HG02763 (cell line): ENCODE results near the gene FOXP1.
"Not testable (repeated sequence)": the region's sequence is repeated elsewhere in the genome, so short reads cannot be mapped to it uniquely, and the experiment has no call there.

Source experiments
- ATAC-seq: cut with Tn5 transposase; IDR thresholded peaks from one replicate; pipeline ENCODE4 v1.9.1; 2021; ENCODE audit warnings: mild to moderate bottlenecking, moderate library complexity; ENCODE audit not compliant: unreplicated experiment

FOXP1 gene

DNA sequence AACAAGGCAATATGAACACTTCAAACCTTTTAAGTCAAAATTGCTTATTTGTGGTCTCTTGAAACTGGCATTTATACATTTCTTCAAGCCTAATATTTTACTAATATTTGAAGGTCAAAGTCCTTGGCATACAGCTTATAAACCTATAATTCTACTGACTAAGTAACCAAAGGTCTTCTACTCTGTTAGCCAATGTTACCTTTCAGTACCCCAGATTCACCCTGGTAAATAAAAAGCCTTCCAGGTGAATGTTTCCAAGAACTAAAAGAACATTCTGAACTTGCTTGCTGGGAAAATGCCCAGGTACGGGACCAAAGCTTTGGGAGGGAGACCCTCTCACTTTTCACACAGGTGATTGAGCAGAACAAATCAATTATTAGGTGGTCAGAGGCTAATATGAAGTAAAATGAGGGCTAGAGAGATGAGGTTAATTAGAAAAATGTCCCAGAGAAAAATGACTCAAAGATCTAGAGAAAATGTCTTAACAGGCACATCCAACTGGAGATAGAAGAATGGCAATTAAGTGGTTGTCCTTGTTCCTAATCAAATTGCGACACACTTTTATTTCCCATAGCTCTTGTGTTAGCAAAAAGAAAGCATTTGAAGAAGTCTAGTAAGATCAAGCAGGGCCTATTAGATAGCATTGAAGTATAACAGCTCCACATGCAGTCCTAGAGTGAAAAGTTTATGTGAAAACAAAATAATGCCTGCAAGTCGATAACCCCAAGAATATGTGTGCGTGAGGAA is 232.0 kb downstream of the FOXP1 start:
- ATAC-seq, result no peak

DNA sequence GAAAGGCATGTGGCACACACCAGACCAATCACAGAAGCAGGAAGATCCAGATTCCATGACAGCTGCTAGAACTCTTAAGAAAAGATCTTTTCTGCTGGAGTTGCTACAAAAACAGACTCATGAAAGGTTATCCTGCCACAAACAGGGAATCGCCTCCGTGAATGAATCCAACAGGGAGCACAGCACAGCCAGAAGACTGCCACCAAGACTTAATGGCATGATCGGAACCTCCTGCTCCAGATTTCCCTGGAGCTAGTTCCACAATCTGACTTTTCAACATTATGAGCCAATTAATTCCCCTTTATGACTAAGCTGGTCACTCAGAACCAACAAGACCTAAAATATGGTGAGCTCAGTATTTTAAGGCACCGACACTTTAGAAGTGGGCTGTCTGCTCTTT is 232.5 kb downstream of the FOXP1 start:
- ATAC-seq, result no peak

DNA sequence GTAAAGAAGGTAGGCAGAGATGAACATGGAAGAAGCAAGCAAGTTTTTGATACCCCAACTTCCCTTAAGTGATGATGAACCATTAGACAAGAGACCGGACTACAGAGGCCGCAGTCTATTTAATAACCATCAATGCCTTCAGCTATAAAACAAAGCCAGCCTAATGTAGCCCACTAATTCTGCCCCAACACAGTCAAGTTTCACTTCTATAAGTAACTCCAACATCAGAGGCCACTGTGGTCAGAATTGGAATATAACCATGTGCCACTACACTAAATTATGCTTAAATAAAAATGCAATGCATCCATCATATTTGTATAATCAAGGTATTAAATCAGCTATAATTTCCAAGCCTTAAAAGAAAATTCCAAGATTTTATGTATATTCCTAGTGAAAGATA is 234.7 kb downstream of the FOXP1 start:
- no peak for ATAC-seq

DNA sequence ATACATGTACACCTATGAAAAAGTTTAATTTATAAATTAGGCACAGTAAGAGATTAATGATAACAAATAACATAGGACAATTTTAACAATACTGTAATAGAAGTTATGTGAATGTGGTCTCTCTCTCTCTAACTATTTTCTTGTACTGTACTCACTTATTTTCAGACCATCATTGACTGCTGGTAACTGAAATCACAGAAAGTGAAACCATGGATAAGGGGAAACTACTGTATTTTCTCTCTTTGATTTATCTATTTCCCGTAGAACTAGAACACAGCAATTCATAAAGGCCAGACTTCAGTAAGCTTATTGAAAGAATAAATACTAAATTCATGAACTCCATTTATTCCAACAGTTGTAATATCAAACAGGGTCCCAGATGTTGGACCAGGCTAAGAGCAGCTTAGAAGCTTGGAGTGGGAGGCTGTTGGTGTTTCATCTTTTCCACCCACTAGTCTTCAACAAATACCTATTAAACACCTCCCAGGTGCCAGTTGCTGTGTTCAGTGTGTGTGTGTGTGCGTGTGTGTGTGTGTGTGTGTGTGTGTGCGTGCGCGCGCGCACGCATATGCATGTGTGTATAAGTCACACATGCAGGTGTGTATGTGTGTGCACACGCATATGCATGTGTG is 235.4 kb downstream of the FOXP1 start:
- no peak for ATAC-seq

DNA sequence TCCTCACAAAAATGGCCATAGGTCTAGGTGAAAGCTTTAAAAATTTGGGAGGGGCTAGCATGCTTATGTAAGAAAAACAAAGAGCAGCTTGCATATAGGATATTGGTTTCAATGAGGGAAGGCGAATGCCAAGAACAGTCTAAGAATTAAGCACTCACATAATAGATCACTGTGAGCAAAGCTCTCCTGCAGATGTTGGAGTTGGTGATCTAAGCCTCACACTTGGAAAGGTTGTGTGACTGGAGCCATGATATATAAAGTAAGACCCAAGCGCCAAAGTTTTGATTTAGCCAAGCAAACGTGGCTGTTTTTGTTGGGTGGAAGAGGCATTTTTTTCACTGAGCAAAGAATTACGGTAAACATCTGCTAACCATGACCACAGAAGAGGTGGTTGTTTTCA is 237.5 kb downstream of the FOXP1 start:
- no peak for ATAC-seq

DNA sequence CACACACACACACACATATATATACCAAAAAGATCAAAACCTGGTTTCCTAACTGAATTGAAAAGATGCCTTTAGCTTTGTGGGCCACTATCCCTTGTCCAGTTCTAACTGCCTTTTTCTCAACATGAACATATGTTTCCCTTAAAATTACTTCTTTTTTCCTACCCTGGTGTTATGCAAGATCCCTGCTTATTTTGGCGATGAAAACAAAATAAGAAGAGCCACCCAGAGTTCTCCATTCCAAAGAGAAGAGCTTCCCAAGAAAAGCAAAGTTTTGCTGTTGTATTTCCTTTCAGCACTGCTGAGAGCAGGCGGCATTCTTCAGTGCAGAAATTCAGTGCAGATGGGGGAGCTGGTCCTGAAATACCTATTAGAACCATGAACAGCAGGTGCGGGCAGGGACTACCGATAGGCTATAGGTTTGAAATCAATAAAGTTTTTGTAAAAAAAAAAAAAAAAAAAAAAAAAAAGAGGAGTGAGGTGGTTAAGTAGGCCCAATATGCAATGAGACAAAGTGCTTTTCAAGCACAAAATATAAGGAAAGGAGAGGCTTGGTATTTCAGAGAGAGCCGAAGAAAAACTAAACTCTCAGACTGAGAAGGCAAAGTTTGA is 238.0 kb downstream of the FOXP1 start:
- no peak for ATAC-seq

DNA sequence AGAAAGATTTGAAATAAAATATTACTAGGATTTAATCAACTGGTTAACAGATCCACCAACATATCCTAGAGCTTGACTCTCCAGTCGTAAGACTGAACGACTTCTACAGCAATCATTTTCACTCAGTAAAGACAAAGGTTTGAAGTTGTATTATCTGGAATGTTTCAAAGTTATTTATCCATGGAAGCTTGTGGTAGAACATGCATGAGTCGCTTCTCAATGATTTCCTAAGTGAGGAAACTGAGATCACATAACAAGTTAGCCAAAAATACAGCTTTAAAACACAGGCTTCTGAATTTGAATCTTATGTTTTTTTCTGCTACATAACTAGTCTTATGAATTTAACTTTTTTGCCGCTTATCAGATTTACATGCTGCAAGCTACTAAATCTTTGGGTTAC is 241.8 kb downstream of the FOXP1 start:
- no peak for ATAC-seq

DNA sequence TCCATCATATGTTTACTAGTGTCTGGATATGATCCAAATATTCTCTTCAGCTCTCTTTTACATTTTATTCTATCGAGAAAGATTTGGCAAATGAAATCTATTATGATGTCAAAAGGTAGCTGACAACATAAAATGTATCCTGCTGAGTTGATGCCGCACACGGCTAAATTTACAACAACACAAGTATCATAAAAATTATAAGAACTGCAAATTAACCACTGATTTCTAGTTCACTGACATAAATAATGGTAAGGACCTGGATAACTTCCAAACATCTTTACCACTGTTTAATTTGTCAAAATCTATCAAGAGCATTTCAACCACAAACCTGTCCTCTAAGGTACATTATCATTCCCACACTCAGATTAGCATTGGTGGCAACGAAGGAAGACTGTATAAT is 244.5 kb downstream of the FOXP1 start:
- ATAC-seq, result no peak

DNA sequence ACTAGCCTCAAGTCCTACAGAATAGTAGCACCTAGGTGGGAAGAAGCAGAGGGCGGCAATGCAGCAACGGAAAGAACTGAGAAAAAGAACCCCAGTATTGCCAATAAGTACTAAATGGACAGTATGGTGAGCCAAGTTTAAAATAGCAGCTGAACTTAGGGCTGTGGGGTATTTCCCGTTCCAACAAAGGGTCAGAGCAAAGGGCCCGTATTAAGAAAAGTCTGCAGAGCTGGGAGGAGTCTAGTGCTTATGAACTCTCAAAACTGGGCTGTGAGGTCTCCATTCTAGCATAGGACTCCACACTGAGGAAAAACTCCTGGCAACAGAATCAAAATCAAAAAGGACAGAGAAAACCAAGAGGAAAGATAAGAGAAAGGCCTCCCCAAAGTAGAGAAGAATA is 250.7 kb downstream of the FOXP1 start:
- ATAC-seq, result no peak

DNA sequence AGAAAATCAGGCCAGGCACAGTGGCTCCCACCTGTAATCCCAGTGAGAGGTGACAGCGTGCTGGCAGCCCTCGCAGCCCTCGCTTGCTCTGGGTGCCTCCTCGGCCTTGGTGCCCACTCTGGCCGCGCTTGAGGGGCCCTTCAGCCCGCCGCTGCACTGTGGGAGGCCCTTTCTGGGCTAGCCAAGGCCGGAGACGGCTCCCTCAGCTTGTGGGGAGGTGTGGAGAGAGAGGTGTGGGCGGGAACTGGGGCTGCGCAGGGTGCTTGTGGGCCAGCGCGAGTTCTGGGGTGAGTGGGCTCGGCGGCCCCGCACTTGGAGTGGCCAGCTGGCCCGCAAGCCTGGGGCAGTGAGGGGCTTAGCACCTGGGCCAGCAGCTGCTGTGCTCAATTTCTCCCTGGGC is 252.6 kb downstream of the FOXP1 start:
- ATAC-seq, result no peak

DNA sequence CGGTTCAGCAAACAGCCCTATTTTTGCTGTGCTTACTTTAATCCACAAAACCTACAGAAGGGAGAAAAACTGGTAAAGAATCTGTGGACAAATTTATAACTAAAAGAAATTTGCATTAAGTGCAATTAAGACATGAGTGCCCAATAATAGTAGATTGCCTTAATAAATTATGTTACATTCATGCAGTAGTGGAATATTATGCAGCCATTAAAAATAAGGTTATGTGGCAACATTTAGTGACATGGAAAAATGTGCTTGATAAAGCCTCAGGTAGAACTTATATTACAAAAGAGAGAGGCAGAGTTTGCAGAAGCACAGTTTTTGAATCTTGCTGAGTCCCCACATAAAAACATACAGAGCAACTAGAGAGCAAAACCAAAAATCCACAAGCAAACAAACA is 253.0 kb downstream of the FOXP1 start:
- no peak for ATAC-seq

DNA sequence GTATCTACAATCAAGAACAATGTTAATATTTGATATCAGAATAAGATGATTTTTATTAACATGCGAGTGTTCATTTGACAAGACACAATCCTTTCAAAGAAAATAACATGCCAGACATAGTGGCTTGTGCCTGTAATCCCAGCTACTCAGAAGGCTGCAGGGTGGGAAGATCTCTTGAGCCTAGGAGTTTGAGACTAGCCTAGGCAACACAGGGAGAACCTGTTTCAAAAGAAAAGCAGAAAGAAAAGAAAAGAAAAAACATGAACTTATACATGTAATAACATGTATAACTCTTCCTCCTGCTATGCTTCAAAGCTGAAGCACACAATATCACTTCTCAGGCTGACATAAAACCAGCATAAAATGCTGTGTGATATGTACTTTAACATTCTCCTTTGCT is 253.7 kb downstream of the FOXP1 start:
- ATAC-seq, result no peak

DNA sequence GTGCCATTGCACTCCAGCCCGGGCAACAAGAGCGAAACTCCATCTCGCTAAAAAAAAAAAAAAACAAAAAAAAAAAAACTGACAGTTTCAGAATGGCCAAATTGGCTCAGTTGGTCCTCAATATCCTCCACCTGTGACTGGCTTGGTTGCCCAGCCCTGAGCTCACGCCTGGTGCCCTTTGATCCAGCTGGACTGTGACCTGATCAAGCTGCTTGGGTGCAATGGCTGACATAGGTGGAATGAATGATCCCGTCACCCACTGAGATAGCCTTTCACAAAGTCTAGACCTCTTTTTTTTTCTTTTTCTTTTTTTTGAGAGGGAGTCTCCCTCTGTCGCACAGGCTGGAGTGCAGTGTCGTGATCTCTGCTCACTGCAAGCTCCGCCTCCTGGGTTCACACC is 254.6 kb downstream of the FOXP1 start:
- no peak for ATAC-seq

DNA sequence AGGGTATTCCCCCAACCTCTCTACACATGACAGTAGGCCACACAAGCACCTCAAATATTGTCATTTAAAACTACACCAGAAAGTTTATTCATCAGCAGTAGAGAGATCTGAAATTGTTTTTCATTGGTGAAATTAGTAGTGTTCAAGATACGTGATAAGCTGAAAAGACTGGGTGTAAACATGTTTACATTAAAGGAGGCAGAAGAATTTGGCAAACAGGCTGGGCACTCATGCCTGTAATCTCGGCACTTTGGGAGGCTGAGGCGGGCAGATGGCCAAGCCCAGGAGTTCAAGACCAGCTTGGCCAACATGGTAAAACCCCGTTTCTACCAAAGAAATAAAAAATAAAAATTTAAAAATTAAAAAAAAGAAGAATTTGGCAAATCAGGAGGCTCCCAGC is 255.6 kb downstream of the FOXP1 start:
- ATAC-seq, result no peak

DNA sequence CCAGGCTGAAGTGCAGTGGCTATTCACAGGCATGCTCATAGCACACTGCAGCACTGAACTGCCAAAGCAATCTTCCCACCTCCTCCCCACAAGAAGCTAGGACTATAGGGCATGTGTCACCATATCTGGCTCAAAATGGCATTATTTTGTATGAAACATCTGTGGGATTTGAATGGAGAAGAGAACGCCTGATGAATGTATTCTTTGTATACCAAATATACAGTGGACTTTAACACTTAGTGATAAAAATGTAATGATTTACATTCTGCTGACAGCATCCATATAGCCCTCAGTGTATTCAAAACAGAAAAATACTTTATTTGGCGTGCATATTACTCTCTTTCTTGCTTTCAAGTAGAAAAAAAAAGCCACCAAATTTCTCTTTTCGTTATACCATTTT is 257.8 kb downstream of the FOXP1 start:
- ATAC-seq, result no peak

DNA sequence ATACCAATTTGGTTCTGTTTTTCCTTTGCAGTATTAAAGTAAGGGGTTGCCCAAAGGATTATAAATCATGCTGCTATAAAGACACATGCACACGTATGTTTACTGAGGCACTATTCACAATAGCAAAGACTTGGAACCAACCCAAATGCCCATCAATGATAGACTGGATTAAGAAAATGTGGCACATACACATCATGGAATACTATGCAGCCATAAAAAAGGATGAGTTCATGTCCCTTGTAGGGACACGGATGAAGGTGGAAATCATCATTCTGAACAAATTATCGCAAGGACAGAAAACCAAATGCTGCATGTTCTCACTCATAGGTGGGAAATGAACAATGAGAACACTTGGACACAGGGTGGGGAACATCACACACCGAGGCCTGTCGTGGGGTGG is 259.3 kb downstream of the FOXP1 start:
- ATAC-seq, result not testable (repeated sequence)

DNA sequence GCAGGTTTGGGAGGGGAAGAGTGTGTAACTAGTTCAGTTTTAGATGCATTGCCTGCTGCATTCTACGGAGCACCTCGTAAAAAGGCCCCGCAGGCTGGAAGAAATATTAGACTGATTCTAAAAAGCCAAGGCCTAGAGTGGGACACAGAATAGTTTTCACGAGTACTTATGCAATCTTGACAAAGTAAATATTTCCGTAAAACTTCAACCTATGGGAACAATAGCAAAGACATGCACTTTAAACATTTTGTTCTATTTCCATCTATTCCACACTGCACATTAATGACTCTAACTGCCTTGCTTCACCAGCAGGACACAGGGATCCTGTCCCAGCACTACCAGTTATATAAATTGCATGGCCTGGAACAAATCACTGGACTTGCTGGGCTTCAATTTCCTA is 260.0 kb downstream of the FOXP1 start:
- no peak for ATAC-seq

DNA sequence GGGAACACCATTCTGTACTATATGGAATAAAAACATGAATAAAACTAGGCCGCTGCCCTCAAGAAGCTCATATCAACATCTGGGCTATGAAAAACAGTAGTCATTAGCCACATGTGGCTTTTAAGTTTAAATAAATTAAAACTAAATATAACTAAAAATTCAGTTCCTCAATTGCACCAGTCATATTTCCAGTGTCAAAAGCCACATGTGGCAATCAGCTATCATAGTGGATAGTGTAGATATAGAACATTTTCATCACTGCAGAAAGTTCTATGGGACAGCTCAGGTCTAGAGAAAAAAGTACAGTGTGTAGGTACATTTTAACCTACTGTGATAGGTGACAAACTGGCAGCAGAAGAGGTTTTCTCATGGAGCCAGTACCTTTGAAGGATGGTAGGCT is 261.4 kb downstream of the FOXP1 start:
- no peak for ATAC-seq

DNA sequence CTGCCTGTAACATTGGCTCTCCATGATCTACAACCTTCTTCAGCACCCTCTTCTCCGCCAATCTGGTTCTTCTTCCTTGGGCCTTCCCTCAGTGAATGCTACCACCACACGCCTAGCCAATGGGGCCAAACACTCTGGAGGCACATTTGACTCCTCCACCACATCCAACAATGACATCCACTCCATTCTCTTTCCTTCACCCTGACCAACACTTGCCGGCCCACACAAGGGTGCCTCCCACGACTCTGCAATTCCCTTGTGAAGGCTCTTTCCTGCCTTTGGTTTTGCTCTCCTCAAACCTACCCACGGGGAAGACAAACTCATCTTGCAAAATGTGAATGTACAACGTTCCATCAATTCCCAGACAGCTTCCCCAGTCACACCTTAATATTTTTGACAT is 263.8 kb downstream of the FOXP1 start:
- no peak for ATAC-seq

DNA sequence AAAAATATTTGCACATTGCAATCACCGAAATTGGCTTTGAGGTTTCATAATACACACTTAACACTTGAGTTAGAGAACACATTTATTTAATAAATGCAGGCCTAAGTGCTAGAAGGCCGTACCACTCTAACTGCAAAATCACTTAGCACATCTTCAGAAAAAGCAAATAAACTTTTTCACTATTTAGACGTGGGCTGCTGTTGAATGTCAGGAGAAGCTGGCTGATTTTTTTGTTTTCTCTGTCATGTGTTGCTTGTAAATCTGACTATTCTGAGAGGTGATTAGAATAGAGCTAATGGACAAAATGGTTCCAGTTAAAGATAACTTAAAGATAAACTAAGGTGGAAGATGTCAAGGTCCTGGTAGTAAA is 265.1 kb downstream of the FOXP1 start:
- ATAC-seq, result no peak

DNA sequence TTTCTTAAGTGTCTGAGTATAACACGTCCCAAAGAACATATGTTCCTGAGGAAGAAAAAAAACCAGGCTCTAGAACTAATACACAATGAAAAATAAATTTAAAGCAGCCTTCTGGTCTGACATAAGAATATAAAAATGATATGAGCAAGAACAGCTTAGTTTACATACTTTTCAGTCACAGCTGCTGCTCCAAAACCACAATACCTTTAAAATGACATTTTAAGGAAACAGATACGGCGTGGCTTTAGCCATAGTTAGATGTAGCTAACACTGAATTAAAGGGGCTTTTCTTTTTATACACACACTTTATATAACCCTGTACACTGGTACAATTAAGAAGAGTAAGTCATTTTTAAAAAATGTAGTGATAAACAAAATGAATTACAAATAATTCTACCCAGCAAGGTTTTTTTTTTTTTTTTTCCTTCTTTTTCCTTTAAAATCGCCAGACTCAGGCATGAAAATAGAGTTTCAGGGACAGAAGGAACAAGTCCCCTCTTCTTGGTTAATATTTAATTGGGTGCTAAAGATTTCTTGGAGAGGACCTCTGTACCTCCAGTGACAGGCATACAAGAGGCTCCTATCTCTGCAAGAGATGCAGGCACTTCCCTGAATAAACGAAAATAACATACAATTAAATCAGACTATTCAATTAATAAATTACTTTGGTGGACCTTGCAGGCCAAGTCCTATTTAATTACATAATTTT is 265.6 kb downstream of the FOXP1 start:
- ATAC-seq, result no peak

DNA sequence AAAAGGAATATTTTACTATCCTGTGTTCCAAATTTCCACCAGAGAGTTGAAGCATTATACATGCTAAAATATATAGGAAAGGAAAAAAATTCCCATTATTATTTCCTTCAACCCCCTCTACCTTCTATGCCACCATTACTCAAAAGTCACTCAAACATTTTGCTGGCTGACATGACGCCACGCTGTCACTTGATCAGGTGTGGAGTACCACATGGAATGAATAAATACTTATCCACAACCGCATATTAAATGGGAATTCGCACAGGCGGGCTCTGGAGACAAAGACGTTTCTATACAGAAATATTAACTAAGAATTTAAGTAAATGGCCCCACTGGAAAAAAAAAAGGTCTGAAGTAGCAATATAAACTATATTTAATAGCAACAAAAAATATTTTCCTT is 266.4 kb downstream of the FOXP1 start:
- ATAC-seq, result no peak
